Panc1 (cell line): ENCODE measurements around the gene NUBP1.

Experiments used
- CTCF ChIP-seq: fragments of 450-650 bp; IDR thresholded peaks from 2 replicates; pipeline ENCODE4 v1.5.1; 2017; ENCODE audit warnings: mild to moderate bottlenecking
- POLR2AphosphoS5 ChIP-seq: IDR thresholded peaks from 2 replicates; pipeline ENCODE4 v1.6.1; 2012; ENCODE audit warnings: mild to moderate bottlenecking, low read depth, low read length, moderate library complexity
- SIN3A ChIP-seq: IDR thresholded peaks from 2 replicates; pipeline ENCODE4 v1.6.1; 2012; ENCODE audit warnings: low read depth, mild to moderate bottlenecking, low read length, moderate library complexity, borderline replicate concordance; ENCODE audit not compliant: insufficient read depth

GRCh38 chr16:10738231-10739077, 5.2 kb upstream of the NUBP1 start:
- no peak for TF ChIP-seq CTCF
- TF ChIP-seq SIN3A = no peak
- TF ChIP-seq POLR2AphosphoS5 = no peak
